Colon (tissue), 2 donors: ENCODE measurements around the gene ADRA2B.
"Not testable (repeated sequence)": the region's sequence is repeated elsewhere in the genome, so short reads cannot be mapped to it uniquely, and the experiment has no call there.

ENCODE experiments used
- FAIRE-seq: peaks from 2 replicates; lab custom pipeline; 2012; peaks lifted over from hg19 to GRCh38; lab: Jason Lieb, UNC
- donor health status: control.
- donor health status: control.

Gene ADRA2B

GRCh38 chr2:96087130-96087529, 29.2 kb downstream of the ADRA2B start:
- FAIRE-seq, result no peak

- FAIRE-seq, result no peak
These were observed 30.6 kb downstream of the ADRA2B start for GRCh38 chr2:96085541-96086355.

- not testable (repeated sequence) for FAIRE-seq
These were observed 31.4 kb downstream of the ADRA2B start for GRCh38 chr2:96084858-96085518.

GRCh38 chr2:96083989-96084857, 32.1 kb downstream of the ADRA2B start:
- FAIRE-seq, result no peak

GRCh38 chr2:96083064-96083939, 33.1 kb downstream of the ADRA2B start:
- FAIRE-seq, result no peak

- no peak for FAIRE-seq
These were observed 33.9 kb downstream of the ADRA2B start for GRCh38 chr2:96082211-96083063.

- FAIRE-seq, result no peak
These were observed 35.3 kb downstream of the ADRA2B start for GRCh38 chr2:96081042-96081441.

- FAIRE-seq, result no peak
These were observed 41.1 kb downstream of the ADRA2B start for GRCh38 chr2:96075199-96075771.

GRCh38 chr2:96074156-96074555, 42.2 kb downstream of the ADRA2B start:
- FAIRE-seq, result no peak

GRCh38 chr2:96073170-96073775, 43.1 kb downstream of the ADRA2B start:
- no peak for FAIRE-seq

- FAIRE-seq, result no peak
These were observed 43.6 kb downstream of the ADRA2B start for GRCh38 chr2:96072746-96073145.

GRCh38 chr2:96071977-96072491, 44.3 kb downstream of the ADRA2B start:
- not testable (repeated sequence) for FAIRE-seq

GRCh38 chr2:96071087-96071976, 45.0 kb downstream of the ADRA2B start:
- FAIRE-seq, result not testable (repeated sequence)

GRCh38 chr2:96070351-96070750, 46.0 kb downstream of the ADRA2B start:
- FAIRE-seq, result not testable (repeated sequence)

GRCh38 chr2:96069878-96070277, 46.5 kb downstream of the ADRA2B start:
- not testable (repeated sequence) for FAIRE-seq

GRCh38 chr2:96067902-96068581, 48.3 kb downstream of the ADRA2B start:
- not testable (repeated sequence) for FAIRE-seq

- FAIRE-seq, result not testable (repeated sequence)
These were observed 49.2 kb downstream of the ADRA2B start for GRCh38 chr2:96067098-96067660.
